Activated CD4-positive, alpha-beta T cell treated with anti-CD3 and anti-CD28 coated beads, Interleukin-2, amount 10 ng/mL, durations not matched to agents 24 days and 14 days (primary cell): ENCODE measurements around the gene MAMDC4. TPM values are rescaled to one million over a fixed set of nuclear protein-coding genes. Genes with fewer than 3 reads are reported as not detected.
"Not testable (repeated sequence)": the region's sequence is repeated elsewhere in the genome, so short reads cannot be mapped to it uniquely, and the experiment has no call there.

ENCODE experiments used
- DNase-seq: peaks from one replicate; pipeline ENCODE4 v3.0.0; 2022
- H3K27ac Mint-ChIP-seq: one replicate; pipeline ENCODE4 v1.8.0; 2022; ENCODE audit warnings: mild to moderate bottlenecking, mixed read lengths
- H3K27me3 Mint-ChIP-seq: one replicate; pipeline ENCODE4 v1.8.0; 2022; ENCODE audit warnings: mixed read lengths
- H3K36me3 Mint-ChIP-seq: one replicate; pipeline ENCODE4 v1.8.0; 2022; ENCODE audit warnings: low read depth, mild to moderate bottlenecking, mixed read lengths
- H3K4me1 Mint-ChIP-seq: one replicate; pipeline ENCODE4 v1.8.0; 2021; ENCODE audit warnings: mixed read lengths
- H3K4me3 Mint-ChIP-seq: one replicate; pipeline ENCODE4 v1.8.0; 2022; ENCODE audit warnings: mild to moderate bottlenecking, moderate library complexity, mixed read lengths
- H3K9me3 Mint-ChIP-seq: one replicate; pipeline ENCODE4 v1.8.0; 2021; ENCODE audit warnings: mixed read lengths
- intact Hi-C: fragments of 100-400 bp; cut with micrococcal nuclease; formaldehyde crosslinking; loops from one replicate; pipeline ENCODE4 v1.15.1; 2023
- total RNA-seq: library from RNA; stranded (reverse); gene quantifications from 2 replicates; pipeline ENCODE4 v1.2.3, GENCODE V29; 2022

The MAMDC4 gene
- total RNA-seq, 1 donor from 2014 or later: 30.1 TPM

DNA sequence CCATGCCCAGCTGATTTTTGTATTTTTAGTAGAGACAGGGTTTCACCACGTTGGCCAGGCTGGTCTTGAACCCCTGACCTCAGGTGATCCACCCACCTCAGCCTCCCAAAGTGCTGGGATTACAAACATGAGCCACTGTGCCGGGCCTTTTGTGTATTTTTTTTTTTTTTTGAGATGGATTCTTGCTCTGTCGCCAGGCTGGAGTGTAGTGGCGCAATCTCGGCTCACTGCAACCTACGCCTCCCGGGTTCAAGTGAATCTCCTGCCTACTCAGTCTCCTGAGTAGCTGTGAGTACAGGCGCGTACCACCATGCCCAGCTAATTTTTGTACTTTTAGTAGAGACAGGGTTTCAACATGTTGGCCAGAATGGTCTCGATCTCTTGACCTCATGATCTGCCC, 31.5 kb downstream of the MAMDC4 start:
- H3K36me3 Mint-ChIP-seq: peaks cover 14% of the 10 kb centered on the region
- intact Hi-C loops: loop anchor here (2.0 to 10.0 kb wide), 2 partner anchors 79 to 337 kb away; partner anchors contain the start of genes NOTCH1 and RABL6
- H3K4me3 Mint-ChIP-seq: peak overlapping the region; percentile 82
- not testable (repeated sequence) for DNase-seq, H3K9me3 Mint-ChIP-seq, H3K27me3 Mint-ChIP-seq
- peaks cover 41% of the 10 kb centered on the region for H3K4me1 Mint-ChIP-seq
- H3K27ac Mint-ChIP-seq: peak overlapping the region; percentile 97

DNA sequence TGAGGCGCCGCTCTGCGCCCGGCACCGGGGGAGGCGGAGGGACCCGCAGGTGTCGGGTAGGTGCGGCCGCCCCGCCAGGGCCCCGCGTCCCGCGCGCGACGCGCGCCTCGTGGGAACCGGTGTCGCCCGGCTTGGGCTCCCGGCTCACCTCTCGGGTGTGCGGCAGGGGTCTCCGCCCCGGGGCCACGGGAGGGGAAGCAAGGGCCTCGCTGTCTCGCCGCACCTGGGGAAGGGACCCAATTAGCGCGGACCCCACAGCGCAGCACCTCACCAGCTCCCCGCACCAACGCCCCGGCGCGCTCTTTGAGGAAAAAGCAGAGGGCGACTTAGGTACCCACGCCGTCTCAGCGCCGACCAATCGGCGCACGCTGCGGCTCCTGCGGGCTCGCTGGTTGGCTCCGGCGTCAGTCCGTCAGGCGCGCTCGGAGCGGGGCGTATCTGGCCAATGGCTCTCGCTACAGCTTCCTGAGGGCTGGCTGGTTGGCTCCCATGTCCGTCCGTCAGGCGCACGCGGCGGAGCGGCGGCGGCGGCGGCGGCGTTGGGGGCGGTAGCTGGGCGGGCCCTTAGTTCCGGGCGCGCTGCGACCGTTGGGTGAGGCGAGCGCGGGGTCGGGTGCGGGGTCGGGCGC, 33.9 kb downstream of the MAMDC4 start, which contains the start of gene TRAF2:
TSS of gene TRAF2 (plus strand) at position 567 of the 629 bp plus-strand sequence. CDS start 12,225 bp downstream, outside the sequence.
- no peaks in the 10 kb centered on the region for H3K27me3 Mint-ChIP-seq
- H3K9me3 Mint-ChIP-seq: no peaks in the 10 kb centered on the region
- peak; percentile 99 for DNase-seq
- H3K4me3 Mint-ChIP-seq: peak within 1 kb of the TSS; percentile 100
- H3K27ac Mint-ChIP-seq: peak within 1 kb of the TSS; percentile 95
- intact Hi-C loops: loop anchor here (1.0 to 10.0 kb wide), 4 partner anchors 16 to 81 kb away; partner anchors contain the start of genes EDF1, FBXW5 and RABL6
- H3K36me3 Mint-ChIP-seq: peaks cover 22% of the 10 kb centered on the region
- peaks cover 37% of the 10 kb centered on the region for H3K4me1 Mint-ChIP-seq

DNA sequence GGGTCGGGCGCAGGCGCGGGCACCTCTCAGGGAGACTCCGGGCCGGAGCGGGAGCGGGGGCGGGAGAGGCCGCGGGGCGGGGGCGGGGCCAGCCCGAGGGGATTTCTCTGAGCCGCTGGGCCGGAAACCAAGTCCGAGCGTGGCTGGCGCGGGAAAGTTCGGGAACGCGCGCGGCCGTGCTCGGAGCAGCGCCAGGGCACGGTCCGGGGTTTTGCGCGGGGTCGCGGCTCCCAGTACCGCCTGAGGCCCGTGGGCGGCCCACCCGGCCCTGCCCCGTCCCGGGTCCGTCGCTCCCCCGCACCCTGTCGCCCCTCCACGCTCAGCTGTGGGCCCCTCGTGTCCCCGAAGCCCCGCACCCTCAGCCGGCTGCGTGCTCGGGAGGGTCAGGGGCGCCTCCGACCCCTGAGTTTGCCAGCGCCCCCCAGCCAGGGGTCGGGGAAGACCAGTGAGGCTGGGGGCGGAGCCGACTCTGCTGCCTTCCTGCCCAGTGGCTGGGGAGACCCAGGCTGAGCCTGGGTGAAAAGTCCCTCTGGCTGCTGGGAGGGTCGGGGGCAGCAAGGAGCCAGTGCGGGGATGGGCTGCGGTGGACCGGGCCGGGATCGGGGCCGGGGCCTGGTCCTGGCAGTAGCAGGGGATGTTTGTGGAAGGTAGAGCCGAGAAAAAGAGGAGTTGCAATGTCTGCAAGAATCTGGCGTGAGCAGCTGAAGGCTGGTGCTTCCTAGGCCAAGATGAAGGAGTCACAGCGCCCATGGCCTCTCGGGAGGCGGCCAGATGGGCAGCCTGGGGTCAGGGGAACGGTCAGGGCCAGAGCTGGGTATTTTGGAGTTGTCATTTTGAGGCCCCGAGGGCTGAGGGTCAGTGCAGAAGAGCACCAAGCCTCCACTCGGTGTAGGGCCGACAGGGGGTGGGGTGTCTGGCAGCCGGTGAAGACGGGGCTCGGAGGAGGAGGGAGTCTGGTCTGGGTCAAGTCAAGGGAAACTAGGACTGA, 34.8 kb downstream of the MAMDC4 start:
- DNase-seq: peak; percentile 85
- Mint-ChIP-seq H3K27ac (peak overlapping the region; percentile 95), H3K4me3 (peak overlapping the region; percentile 100), H3K36me3 (peaks cover 22% of the 10 kb centered on the region), H3K4me1 (peaks cover 29% of the 10 kb centered on the region), H3K9me3 (no peaks in the 10 kb centered on the region), H3K27me3 (no peaks in the 10 kb centered on the region)
- intact Hi-C loops: loop anchor here (1.0 to 10.0 kb wide), 5 partner anchors 15 to 82 kb away; partner anchors contain the start of genes EDF1, FBXW5, PHPT1 and RABL6

DNA sequence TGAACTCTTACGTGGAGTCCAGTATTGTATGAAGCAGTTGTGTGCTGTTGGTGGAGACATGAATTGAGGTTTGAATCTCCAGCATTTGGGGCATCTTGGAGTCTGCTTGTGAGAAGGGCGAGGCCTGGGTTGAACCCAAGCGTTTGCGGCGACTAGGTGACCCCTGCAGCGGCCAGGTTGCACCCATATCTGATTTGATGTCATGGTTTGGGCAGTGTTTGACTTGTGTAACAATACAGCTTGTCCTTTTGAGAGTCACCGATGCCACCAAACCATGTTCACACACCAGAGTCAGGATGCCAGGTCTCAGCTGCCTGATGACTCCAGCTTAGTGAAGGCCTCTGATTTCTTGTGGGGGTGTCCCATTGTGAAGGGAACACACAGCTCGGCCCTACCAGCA, 36.3 kb downstream of the MAMDC4 start:
- no peak for DNase-seq
- Mint-ChIP-seq H3K4me3 (peak overlapping the region; percentile 100), H3K36me3 (peaks cover 26% of the 10 kb centered on the region), H3K9me3 (no peaks in the 10 kb centered on the region), H3K4me1 (peaks cover 20% of the 10 kb centered on the region), H3K27me3 (no peaks in the 10 kb centered on the region), H3K27ac (peak overlapping the region; percentile 45)
- intact Hi-C loops: loop anchor here (10.0 kb wide), 1 partner anchor 84 kb away; the partner anchor contains the start of gene RABL6

DNA sequence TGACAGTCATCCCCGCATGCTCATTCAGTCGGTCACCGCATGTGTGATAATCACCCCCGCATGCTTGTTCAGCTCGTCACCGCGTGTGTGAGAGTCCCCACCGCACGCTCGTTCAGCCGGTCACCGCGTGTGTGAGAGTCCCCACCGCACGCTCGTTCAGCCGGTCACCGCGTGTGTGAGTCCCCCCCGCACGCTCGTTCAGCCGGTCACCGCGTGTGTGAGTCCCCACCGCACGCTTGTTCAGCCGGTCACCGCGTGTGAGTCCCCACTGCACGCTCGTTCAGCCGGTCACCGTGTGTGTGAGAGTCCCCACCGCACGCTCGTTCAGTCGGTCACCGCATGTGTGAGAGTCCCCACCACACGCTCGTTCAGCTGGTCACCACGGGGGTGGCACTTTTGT, 37.7 kb downstream of the MAMDC4 start:
- Mint-ChIP-seq H3K27ac (no peak overlapping the region), H3K9me3 (no peaks in the 10 kb centered on the region), H3K27me3 (no peaks in the 10 kb centered on the region), H3K36me3 (peaks cover 36% of the 10 kb centered on the region), H3K4me1 (peaks cover 24% of the 10 kb centered on the region), H3K4me3 (no peak overlapping the region)
- intact Hi-C loops: loop anchor here (10.0 kb wide), 1 partner anchor 85 kb away; the partner anchor contains the start of gene RABL6
- no peak for DNase-seq

DNA sequence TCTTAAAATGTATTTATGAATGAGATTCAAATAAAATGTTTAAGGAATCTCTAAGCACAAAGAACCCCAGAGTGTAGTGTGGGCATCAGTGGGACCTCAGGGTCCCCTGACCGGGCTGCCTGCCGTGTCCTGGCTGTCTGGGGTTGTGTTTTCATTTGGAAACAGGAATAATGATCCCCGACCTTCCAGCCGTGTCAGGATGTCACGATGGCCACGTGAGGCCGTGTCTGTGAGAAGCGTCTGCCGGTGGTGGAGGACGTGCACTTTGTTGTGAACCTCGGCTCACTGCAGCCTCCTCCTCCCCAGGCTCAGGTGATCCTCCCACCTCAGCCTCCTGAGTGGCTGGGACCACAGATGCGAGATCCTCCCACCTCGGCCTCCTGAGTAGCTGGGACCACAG, 38.5 kb downstream of the MAMDC4 start:
- Mint-ChIP-seq H3K9me3 (no peaks in the 10 kb centered on the region), H3K4me1 (peaks cover 25% of the 10 kb centered on the region), H3K27me3 (no peaks in the 10 kb centered on the region), H3K4me3 (no peak overlapping the region), H3K27ac (no peak overlapping the region), H3K36me3 (peaks cover 37% of the 10 kb centered on the region)
- intact Hi-C loops: no loop called here
- DNase-seq: no peak

DNA sequence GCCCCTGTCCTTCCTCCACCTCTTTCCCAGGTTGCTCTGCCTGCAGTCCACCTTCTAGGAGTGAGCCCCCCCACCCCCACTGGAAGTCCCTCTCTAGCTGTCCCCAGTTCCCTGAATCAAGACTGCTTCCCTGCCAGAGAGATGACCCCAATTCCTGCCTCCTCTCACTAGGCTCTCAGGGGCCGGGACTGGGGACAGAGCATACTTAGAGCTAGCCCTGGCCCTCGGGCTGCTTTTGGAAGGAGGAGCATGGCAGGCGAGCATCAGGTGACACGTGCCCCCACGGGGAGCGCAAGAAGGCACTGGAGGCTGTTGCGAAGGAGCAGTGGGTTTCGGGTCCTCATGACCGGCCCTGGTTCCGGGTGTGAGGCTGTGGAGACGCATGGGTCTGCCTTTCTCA, 43.9 kb downstream of the MAMDC4 start:
- Mint-ChIP-seq H3K9me3 (no peaks in the 10 kb centered on the region), H3K27me3 (no peaks in the 10 kb centered on the region), H3K36me3 (peaks cover 49% of the 10 kb centered on the region), H3K4me3 (no peak overlapping the region), H3K4me1 (peaks cover 36% of the 10 kb centered on the region), H3K27ac (no peak overlapping the region)
- DNase-seq: no peak
- intact Hi-C loops: no loop called here

DNA sequence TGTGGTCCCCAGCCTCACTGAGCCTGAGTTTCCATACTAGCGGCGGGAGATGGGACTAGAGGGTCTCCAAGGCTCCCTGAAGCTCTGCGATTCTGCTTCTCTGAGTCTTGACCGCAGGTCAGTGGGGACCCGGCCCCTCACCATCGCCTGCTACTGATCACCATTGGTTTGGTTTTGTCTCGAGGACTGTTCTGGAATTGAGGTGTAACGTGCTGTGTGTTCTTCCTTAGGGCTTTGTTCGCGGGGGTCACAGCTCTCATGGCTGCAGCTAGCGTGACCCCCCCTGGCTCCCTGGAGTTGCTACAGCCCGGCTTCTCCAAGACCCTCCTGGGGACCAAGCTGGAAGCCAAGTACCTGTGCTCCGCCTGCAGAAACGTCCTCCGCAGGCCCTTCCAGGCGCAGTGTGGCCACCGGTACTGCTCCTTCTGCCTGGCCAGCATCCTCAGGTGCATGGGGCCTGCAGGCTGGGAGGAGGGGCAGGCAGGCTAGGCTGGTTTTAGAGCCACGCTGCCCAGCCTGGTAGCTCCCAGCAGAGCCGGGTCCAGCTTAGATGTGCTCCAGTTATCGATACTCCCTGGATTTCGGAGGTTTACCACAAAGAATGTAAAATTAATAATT, 46.4 kb downstream of the MAMDC4 start:
- peaks cover 58% of the 10 kb centered on the region for H3K36me3 Mint-ChIP-seq
- H3K4me3 Mint-ChIP-seq: no peak overlapping the region
- H3K4me1 Mint-ChIP-seq: peaks cover 54% of the 10 kb centered on the region
- peak overlapping the region; percentile 56 for H3K27ac Mint-ChIP-seq
- no peak for DNase-seq
- intact Hi-C loops: no loop called here
- no peaks in the 10 kb centered on the region for H3K27me3 Mint-ChIP-seq
- no peaks in the 10 kb centered on the region for H3K9me3 Mint-ChIP-seq

DNA sequence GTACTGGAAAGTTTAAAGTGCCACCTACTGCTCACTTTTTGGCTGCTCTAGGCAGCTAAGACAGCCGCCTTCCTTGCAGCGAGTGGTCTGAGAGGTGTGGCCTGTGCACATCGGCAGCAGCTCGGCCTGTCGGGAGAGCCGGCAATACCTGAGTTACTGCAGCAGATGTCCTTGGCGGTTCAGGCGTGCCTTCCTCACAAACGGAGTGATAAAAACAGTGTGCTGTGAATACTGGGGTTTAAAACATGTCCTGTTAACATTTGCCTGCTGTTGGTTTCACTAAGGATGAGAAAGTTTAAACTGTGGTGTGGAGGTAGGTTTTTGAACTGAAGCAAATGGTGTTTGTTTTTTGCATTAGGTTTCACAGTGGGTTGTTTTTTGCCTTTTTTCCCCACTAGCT, 47.0 kb downstream of the MAMDC4 start:
- Mint-ChIP-seq H3K4me1 (peaks cover 53% of the 10 kb centered on the region), H3K4me3 (no peak overlapping the region), H3K36me3 (peaks cover 56% of the 10 kb centered on the region), H3K27me3 (no peaks in the 10 kb centered on the region), H3K9me3 (no peaks in the 10 kb centered on the region), H3K27ac (peak overlapping the region; percentile 81)
- intact Hi-C loops: no loop called here
- DNase-seq: no peak

DNA sequence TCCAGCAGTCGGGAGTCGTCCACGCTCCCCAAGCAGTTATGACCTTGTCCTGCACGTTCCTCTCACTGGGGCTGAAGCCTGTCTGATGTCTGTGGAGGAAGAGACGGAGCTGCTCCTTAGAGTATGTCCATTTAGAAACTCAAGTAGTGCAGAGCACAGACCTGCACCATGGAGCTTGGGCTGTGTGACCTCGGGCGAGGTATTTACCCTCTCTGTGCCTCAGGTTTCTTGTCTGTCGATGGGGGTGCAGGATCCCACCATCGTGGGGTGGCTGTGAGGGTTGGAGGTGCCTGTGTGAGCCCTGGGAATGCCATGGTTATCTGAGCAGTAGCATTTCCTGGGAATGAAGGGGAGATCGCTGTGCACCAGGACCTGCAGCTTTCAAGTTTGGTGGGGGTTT, 48.4 kb downstream of the MAMDC4 start:
- no peaks in the 10 kb centered on the region for H3K9me3 Mint-ChIP-seq
- H3K27ac Mint-ChIP-seq: peak overlapping the region; percentile 99
- H3K4me1 Mint-ChIP-seq: peaks cover 49% of the 10 kb centered on the region
- peaks cover 50% of the 10 kb centered on the region for H3K36me3 Mint-ChIP-seq
- H3K4me3 Mint-ChIP-seq: peak overlapping the region; percentile 12
- DNase-seq: no peak
- H3K27me3 Mint-ChIP-seq: no peaks in the 10 kb centered on the region
- intact Hi-C loops: loop anchor here (5.0 kb wide), 1 partner anchor 93 kb away; the partner anchor contains the start of gene RABL6

DNA sequence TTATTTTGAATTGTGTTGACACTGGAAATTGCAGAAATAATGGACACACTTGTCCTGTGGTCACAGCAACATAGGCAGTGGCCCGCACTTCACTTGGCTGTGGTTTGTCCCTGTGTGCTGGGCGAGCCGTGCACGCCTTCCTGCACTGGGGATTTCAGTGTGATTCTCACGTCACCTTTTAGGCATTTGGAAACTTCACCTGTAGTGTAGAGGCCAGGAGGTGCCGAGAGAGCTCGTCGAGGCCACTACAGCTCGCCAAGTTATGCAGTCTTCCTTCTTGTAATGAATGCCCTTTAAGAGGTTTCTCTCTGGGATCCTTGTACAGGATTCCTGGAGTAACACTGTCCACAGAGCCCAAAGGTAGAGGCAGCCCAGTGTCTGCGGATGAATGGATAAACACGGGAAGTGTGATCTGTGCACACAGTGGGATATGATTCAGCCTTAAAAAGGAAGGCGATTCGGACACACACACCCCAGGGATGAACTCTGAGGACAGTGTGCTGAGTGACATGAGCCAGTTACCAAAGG, 48.9 kb downstream of the MAMDC4 start:
- H3K27me3 Mint-ChIP-seq: no peaks in the 10 kb centered on the region
- peak overlapping the region; percentile 78 for H3K4me3 Mint-ChIP-seq
- H3K9me3 Mint-ChIP-seq: no peaks in the 10 kb centered on the region
- H3K27ac Mint-ChIP-seq: peak overlapping the region; percentile 99
- peaks cover 49% of the 10 kb centered on the region for H3K4me1 Mint-ChIP-seq
- no peak for DNase-seq
- intact Hi-C loops: loop anchor here (5.0 kb wide), 1 partner anchor 94 kb away; the partner anchor contains the start of gene RABL6
- H3K36me3 Mint-ChIP-seq: peaks cover 51% of the 10 kb centered on the region

DNA sequence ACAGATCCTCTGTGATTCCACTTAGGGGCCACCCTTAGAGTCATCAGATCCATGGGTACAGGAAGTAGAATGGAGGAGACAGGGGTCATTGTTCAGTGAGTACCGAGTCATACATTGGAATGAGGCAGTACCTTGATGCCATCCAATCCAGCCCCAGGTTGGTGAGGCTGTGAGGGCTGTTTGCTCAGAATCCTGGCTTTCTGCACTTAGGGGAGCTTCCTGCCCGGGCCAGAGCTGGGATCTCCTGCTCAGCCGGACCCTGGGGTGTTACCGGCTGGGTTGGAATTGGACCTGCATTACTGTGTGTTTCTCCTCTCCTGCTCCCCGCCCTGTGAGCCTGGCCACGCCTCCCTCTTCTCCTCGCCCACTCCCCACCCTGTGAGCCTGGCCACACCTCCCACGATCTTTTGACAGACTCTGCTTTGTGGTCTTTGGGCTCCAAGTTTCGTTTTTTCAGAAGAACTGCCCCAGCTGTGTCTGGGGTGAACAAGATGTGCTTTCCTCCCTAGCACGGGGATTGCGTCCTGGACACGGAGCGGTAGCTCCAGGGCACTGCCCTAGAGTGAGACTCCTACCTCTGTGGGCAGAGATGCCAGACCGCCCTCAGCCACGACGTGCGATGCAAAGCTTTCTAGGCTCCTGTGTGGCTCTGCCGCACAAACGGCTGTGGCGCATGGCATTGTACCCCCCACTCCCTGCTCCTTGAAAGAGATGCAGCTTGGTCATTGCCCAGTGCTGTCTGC, 49.5 kb downstream of the MAMDC4 start:
- intact Hi-C loops: loop anchor here (1.0 to 5.0 kb wide), 6 partner anchors 15 to 94 kb away; partner anchors contain the start of genes EDF1, FBXW5, PHPT1 and RABL6
- Mint-ChIP-seq H3K36me3 (peaks cover 54% of the 10 kb centered on the region), H3K4me3 (peak overlapping the region; percentile 78), H3K4me1 (peaks cover 52% of the 10 kb centered on the region), H3K27me3 (no peaks in the 10 kb centered on the region), H3K27ac (peak overlapping the region; percentile 99), H3K9me3 (no peaks in the 10 kb centered on the region)
- DNase-seq: peak; percentile 96
